Cardiac fibroblast (primary cell): ENCODE measurements around the gene LY6G5B.

Experiments used
- DNase-seq, 2 donors: peaks; one replicate each; pipeline versions ENCODE4 v3.0.0 to v3.0.0-alpha.2; 2010; ENCODE audit warnings: low read depth in 2 of 2
- H3K4me3 ChIP-seq, 2 donors: replicated peaks in 1 of 2; 1 replicate in 1 of 2; 2 replicates in 1 of 2; pipeline ENCODE4 v1.5.1; 2011; ENCODE audit warnings: low read depth in 2 of 2, low read length in 2 of 2, mild to moderate bottlenecking in 2 of 2, moderate library complexity in 1 of 2
- TF ChIP-seq, protein P1 (sequence below): IDR thresholded peaks from one replicate; pipeline ENCODE4 v1.5.1; 2011; ENCODE audit warnings: low read depth, mild to moderate bottlenecking, low read length, inconsistent platforms

LY6G5B gene

GRCh38 chr6:31662124-31662723 is 7.6 kb upstream of the LY6G5B start:
- H3K4me3 ChIP-seq = no peak overlapping the region
- DNase-seq = no peak
- TF ChIP-seq, protein P1, sequence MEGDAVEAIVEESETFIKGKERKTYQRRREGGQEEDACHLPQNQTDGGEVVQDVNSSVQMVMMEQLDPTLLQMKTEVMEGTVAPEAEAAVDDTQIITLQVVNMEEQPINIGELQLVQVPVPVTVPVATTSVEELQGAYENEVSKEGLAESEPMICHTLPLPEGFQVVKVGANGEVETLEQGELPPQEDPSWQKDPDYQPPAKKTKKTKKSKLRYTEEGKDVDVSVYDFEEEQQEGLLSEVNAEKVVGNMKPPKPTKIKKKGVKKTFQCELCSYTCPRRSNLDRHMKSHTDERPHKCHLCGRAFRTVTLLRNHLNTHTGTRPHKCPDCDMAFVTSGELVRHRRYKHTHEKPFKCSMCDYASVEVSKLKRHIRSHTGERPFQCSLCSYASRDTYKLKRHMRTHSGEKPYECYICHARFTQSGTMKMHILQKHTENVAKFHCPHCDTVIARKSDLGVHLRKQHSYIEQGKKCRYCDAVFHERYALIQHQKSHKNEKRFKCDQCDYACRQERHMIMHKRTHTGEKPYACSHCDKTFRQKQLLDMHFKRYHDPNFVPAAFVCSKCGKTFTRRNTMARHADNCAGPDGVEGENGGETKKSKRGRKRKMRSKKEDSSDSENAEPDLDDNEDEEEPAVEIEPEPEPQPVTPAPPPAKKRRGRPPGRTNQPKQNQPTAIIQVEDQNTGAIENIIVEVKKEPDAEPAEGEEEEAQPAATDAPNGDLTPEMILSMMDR = no peak

DNA sequence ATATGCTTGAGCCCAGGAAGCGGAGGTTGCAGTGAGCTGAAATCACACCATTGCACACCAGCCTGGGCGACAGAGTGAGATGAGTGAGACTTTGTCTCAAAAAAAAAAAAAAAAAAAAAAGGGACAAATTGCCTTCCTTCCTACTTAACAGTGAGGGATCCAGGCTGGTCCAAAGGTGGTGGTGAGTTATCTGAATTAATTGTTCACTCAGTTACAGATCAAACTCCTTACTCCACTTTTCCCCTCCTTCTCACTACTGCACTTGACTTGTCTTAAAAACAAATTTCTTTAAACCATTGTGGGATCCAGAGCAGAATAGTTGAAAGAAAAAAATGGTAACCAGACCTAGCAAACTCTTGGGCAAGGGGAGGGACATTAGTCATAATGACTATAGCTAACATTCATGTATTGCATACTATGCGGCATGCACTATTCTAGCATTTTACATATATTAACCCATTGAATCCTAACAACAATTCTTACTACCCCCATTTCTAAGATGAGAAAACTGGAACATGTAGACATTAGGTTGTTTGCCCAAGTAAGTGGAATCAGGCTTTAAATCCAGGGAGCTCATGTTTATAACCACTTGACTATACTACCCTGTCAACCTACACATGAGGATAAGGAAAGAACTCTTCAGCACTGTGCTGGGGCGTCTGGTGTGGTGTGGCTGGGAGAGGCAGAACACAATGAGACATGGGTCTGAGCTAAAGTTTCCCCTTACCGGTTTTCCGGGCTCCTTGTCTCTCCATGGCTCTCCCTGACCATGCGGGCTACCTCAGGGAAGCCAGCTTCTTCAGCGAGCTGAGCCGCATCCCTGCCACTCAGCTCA is 6.4 kb upstream of the LY6G5B start:
- peak in 1 of 2 donors; percentile 73 for DNase-seq
- H3K4me3 ChIP-seq = peak overlapping the region; percentile 92 to 98
- TF ChIP-seq, protein P1 = no peak

- peak overlapping the region; percentile 92 to 98 for H3K4me3 ChIP-seq
- TF ChIP-seq, protein P1 = peak; percentile 5
- DNase-seq = peak; percentile 73 to 82
Observed at GRCh38 chr6:31663961-31664789, 5.6 kb upstream of the LY6G5B start.

DNA sequence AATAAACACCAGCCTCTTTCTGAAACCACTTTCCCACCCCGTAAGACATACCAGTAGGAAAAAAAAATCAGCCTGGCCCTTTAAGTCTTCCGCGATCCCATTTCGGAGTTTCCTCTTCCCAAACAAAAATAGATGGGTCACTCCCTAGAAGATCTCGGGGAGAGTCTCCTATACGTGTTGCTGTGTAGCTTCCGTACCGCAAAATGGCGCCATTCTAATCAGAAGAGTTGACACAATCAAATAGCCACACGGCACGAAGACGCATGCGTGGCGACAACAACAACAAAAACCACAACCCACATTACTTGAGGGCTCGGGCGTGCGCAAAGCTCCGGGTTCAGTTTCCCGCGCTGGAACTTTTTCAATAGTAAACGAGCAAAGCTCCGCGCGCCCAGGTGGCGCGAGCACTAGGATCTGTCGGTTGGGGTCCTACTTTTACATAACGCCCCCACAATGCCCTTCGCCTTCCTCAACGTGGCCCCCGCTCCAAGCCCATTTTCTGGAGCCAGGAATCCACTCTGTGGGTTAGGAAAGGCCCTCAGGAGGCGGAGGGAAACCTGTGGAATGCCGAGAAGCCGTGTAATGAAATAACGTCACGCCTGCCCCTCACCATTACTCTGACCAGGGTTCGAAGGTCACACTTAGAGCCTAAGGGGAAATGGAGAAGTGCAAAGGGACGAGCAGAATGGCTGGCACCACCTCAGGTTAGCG is 4.8 kb upstream of the LY6G5B start, which contains the start of gene GPANK1:
GPANK1 (minus strand) TSS at position 208 of the 711 bp plus-strand sequence. CDS start 519 bp downstream, outside the sequence.
- peak; percentile 96 to 97 for DNase-seq
- peak within 1 kb of the TSS; percentile 92 to 98 for H3K4me3 ChIP-seq
- TF ChIP-seq, protein P1 = no peak

GRCh38 chr6:31665501-31666336 is 4.1 kb upstream of the LY6G5B start, which contains the start of gene CSNK2B:
TSS of gene CSNK2B (plus strand) at chr6:31666080. CDS start at chr6:31666832, 752 bp downstream.
- TF ChIP-seq, protein P1 = no peak
- H3K4me3 ChIP-seq = peak within 1 kb of the TSS; percentile 92 to 98
- DNase-seq = peak; percentile 97
